Stimulated activated CD4-positive, alpha-beta T cell treated with anti-CD3 and anti-CD28 coated beads, Interleukin-1b, Interleukin-23, amount 100 ng/mL, for 24 hours (primary cell): ENCODE results near the gene AFAP1L1.
"Not testable (repeated sequence)": the region's sequence is repeated elsewhere in the genome, so short reads cannot be mapped to it uniquely, and the experiment has no call there.

ENCODE experiments used
- DNase-seq, 4 experiments: peaks; one replicate each; pipeline ENCODE4 v3.0.0-alpha.2; 2020; ENCODE audit warnings: low read depth in 4 of 4, low spot score in 1 of 4

AFAP1L1 gene

DNA sequence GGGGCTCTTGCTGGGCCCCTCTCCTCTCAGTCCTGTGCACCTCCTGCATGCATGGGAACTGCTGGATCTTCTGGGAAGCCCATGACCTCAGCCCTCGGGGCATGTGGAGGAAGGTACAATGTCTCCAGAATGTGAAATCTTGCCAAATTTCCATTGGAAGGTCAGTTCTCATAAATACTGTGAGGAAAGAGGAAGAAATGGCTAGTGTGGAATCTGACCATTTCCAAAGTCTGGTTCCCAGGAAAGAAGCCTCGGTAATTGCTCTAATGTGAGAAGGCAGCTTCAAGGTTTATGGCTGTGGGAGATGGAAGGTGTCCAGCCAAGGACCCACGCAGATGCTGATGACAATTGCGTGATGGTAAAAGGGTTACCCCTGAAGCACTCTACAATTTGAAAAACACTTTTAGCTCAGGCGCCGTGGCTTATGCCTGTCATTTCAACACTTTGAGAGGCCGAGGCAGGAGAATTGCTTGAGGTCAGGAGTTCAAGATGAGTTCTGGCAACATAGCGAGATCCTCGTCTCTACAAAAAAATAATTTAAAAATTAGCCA, 115.5 kb downstream of the AFAP1L1 start:
- DNase-seq: no peak

- no peak for DNase-seq
Measured at GRCh38 chr5:149387982-149388381, 116.3 kb downstream of the AFAP1L1 start.

DNA sequence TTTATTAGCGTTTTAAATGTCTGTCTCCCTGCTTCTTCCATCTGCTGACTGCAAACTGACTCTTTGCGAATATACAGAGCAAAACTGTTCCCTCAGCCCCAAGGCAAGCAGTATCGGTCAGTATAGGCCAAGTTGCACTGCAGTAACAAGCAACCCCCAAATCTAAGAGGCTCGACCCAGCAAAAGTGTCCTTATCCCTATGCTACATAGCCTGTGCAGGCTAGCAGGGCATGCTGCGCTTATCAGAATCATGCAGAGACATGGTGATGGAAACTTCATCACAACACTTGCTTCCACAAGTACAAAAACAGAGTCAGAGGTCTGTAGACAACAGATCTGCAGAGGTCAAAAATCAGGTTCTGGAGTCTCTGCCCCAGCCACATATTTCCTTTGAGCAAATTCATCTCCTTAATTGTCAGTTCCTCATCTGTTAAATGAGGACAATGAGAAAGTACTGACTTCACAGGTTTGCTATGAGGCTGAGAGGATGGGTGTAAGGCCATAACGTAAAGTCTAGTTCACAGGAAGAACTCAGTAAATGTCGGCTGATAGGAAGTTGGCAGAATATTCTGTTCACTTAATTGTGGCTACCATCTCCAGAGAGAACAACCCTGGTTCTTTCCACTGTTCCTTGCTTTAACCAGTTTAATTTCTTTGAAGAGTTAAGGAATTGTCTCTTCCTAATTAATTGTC, 117.0 kb downstream of the AFAP1L1 start:
- no peak for DNase-seq

- DNase-seq: no peak
Measured at GRCh38 chr5:149389552-149390495, 118.2 kb downstream of the AFAP1L1 start.

- not testable (repeated sequence) for DNase-seq
Measured at GRCh38 chr5:149391076-149391475, 119.4 kb downstream of the AFAP1L1 start.
